Stomach (tissue), 4 donors: ENCODE data around the gene TMCO4.

Source experiments
- CTCF ChIP-seq, 7 experiments: fragments of 450-650 bp in 4 of 7; fragments of 200-600 bp in 3 of 7; sonication (generic) in 3 of 7; IDR thresholded peaks; one replicate each; pipeline ENCODE4 v1.5.1; 2016 to 2019; ENCODE audit warnings: antibody characterized with exemption in 7 of 7, control low read depth in 2 of 7, mild to moderate bottlenecking in 1 of 7
- EP300 ChIP-seq: sonication (generic); formaldehyde crosslinking; IDR thresholded peaks from one replicate; pipeline ENCODE4 v1.6.1; 2017; ENCODE audit warnings: antibody characterized with exemption

DNA sequence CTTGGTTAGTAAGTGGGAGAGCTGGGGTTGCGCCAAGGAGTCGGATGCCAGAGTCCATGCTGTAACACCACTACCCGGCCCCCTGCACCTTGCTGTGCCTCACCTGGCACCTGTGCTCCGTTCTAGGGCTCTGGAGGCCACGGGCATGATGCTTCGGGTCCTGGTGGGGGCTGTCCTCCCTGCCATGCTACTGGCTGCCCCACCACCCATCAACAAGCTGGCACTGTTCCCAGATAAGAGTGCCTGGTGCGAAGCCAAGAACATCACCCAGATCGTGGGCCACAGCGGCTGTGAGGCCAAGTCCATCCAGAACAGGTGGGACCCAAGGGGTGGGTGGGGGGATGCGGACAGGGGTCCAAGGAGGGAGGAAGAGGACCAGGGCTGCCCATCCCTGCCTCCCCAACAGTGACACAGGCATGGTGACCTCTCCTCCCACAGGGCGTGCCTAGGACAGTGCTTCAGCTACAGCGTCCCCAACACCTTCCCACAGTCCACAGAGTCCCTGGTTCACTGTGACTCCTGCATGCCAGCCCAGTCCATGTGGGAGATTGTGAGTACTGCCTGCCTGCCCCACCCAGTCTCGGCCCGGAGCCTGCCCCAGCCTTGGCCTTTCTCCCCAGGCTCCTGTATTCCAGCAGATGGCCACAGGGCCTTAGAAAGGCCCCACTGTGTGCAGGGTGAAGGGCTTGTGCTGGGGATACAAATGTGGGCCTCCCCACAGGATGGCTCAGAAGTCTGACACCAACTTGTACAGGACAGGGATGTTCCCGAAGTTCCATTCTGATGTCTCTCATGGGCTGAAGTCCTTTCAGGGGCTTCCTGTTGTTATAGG is 144.6 kb downstream of the TMCO4 start:
- TF ChIP-seq CTCF (IDR thresholded peaks at IDR 0.05) = no peak
- no peak for TF ChIP-seq EP300
